ENCODE measurements around the gene LCORL. TPM values are rescaled to one million over a fixed set of nuclear protein-coding genes. Genes with fewer than 3 reads are reported as not detected.
A peak's percentile ranks its signal among the peaks of the same experiment; 100 is the strongest.

Gene LCORL
- polyA plus RNA-seq, 3 donors from 2014 or later, result 8.2 to 15.1 (median 10.6) TPM

GRCh38 chr4:17939054-17939453 lies 82.5 kb downstream of the LCORL start:
- H3K9me3 Mint-ChIP-seq, result peaks cover 0 to under 1% (median 0%) of the 10 kb centered on the region in 6 donors
- no peaks in the 10 kb centered on the region for H3K27me3 Mint-ChIP-seq (ENCODE audit: low read depth in 3 of 3)
- H3K4me3 Mint-ChIP-seq, result no peak overlapping the region
- DNase-seq, result no peak
- peaks cover 5 to 16% (median 12%) of the 10 kb centered on the region in 3 donors for H3K36me3 Mint-ChIP-seq
- no peak overlapping the region for H3K27ac Mint-ChIP-seq
- H3K4me1 Mint-ChIP-seq, result peaks cover 0 to 14% of the 10 kb centered on the region in 2 donors

GRCh38 chr4:17934286-17934685 lies 87.3 kb downstream of the LCORL start:
- Mint-ChIP-seq H3K4me3 (no peak overlapping the region), H3K27me3 (ENCODE audit: low read depth in 3 of 3) (no peaks in the 10 kb centered on the region), H3K36me3 (peaks cover 21 to 26% (median 25%) of the 10 kb centered on the region in 3 donors), H3K4me1 (no peaks in the 10 kb centered on the region), H3K27ac (no peak overlapping the region), H3K9me3 (peaks cover 0 to 14% (median 6%) of the 10 kb centered on the region in 6 donors)
- no peak for DNase-seq

- Mint-ChIP-seq H3K9me3 (peaks cover 0 to 14% (median 6%) of the 10 kb centered on the region in 6 donors), H3K4me1 (no peaks in the 10 kb centered on the region), H3K36me3 (peaks cover 21 to 29% (median 25%) of the 10 kb centered on the region in 3 donors), H3K4me3 (no peak overlapping the region), H3K27me3 (ENCODE audit: low read depth in 3 of 3) (no peaks in the 10 kb centered on the region), H3K27ac (no peak overlapping the region)
- no peak for DNase-seq
Observed at GRCh38 chr4:17933126-17933525, 88.4 kb downstream of the LCORL start.

GRCh38 chr4:17932041-17932440 lies 89.5 kb downstream of the LCORL start:
- Mint-ChIP-seq H3K4me1 (no peaks in the 10 kb centered on the region), H3K27me3 (ENCODE audit: low read depth in 3 of 3) (no peaks in the 10 kb centered on the region), H3K9me3 (peaks cover 0 to 14% (median 6%) of the 10 kb centered on the region in 6 donors), H3K27ac (no peak overlapping the region), H3K4me3 (no peak overlapping the region), H3K36me3 (peaks cover 21 to 29% (median 25%) of the 10 kb centered on the region in 3 donors)
- DNase-seq, result no peak

GRCh38 chr4:17930256-17930655 lies 91.3 kb downstream of the LCORL start:
- Mint-ChIP-seq H3K36me3 (peaks cover 13 to 30% (median 14%) of the 10 kb centered on the region in 3 donors), H3K27ac (no peak overlapping the region), H3K4me1 (no peaks in the 10 kb centered on the region), H3K4me3 (no peak overlapping the region), H3K9me3 (peaks cover 0 to 14% (median 6%) of the 10 kb centered on the region in 6 donors), H3K27me3 (ENCODE audit: low read depth in 3 of 3) (peaks cover 0 to 2% (median 0%) of the 10 kb centered on the region in 3 donors)
- DNase-seq, result no peak

- H3K36me3 Mint-ChIP-seq, result peaks cover 21 to 27% (median 24%) of the 10 kb centered on the region in 3 donors
Observed at GRCh38 chr4:17924189-17924588, 97.4 kb downstream of the LCORL start.

GRCh38 chr4:17921451-17921850 lies 100.1 kb downstream of the LCORL start:
- no peak for DNase-seq
- H3K9me3 Mint-ChIP-seq, result no peaks in the 10 kb centered on the region
- no peak overlapping the region for H3K27ac Mint-ChIP-seq
- peaks cover 0 to 2% (median 0%) of the 10 kb centered on the region in 3 donors for H3K27me3 Mint-ChIP-seq (ENCODE audit: low read depth in 3 of 3)
- peaks cover 0 to 7% of the 10 kb centered on the region in 2 donors for H3K4me1 Mint-ChIP-seq
- no peak overlapping the region for H3K4me3 Mint-ChIP-seq
- H3K36me3 Mint-ChIP-seq, result peaks cover 24 to 38% (median 37%) of the 10 kb centered on the region in 3 donors

More at GRCh38 chr4:17924189-17924588, 97.4 kb downstream of the LCORL start:
- H3K4me3 Mint-ChIP-seq, result no peak overlapping the region
- H3K27ac Mint-ChIP-seq, result no peak overlapping the region
- H3K9me3 Mint-ChIP-seq, result no peaks in the 10 kb centered on the region
- peaks cover 0 to 2% (median 0%) of the 10 kb centered on the region in 3 donors for H3K27me3 Mint-ChIP-seq (ENCODE audit: low read depth in 3 of 3)
- DNase-seq, result no peak
- no peaks in the 10 kb centered on the region for H3K4me1 Mint-ChIP-seq

- H3K27ac Mint-ChIP-seq, result peak overlapping the region in 1 of 6 donors; percentile 29
- H3K36me3 Mint-ChIP-seq, result peaks cover 20 to 41% (median 36%) of the 10 kb centered on the region in 3 donors
- peaks cover 7 to 14% of the 10 kb centered on the region in 2 donors for H3K4me1 Mint-ChIP-seq
- no peaks in the 10 kb centered on the region for H3K27me3 Mint-ChIP-seq (ENCODE audit: low read depth in 3 of 3)
- DNase-seq, result no peak
- no peaks in the 10 kb centered on the region for H3K9me3 Mint-ChIP-seq
- H3K4me3 Mint-ChIP-seq, result no peak overlapping the region
Observed at GRCh38 chr4:17920681-17921080, 100.9 kb downstream of the LCORL start.

- peaks cover 13 to 39% of the 10 kb centered on the region in 2 donors for H3K4me1 Mint-ChIP-seq
- H3K27ac Mint-ChIP-seq, result peak overlapping the region in 1 of 6 donors; percentile 15
- DNase-seq, result no peak
- peaks cover 15 to 40% (median 22%) of the 10 kb centered on the region in 3 donors for H3K36me3 Mint-ChIP-seq
- peaks cover 0 to 1% (median 0%) of the 10 kb centered on the region in 3 donors for H3K27me3 Mint-ChIP-seq (ENCODE audit: low read depth in 3 of 3)
- no peaks in the 10 kb centered on the region for H3K9me3 Mint-ChIP-seq
- no peak overlapping the region for H3K4me3 Mint-ChIP-seq
Observed at GRCh38 chr4:17915439-17915838, 106.1 kb downstream of the LCORL start.

- Mint-ChIP-seq H3K4me3 (no peak overlapping the region), H3K27me3 (ENCODE audit: low read depth in 3 of 3) (peaks cover 0 to 1% (median 0%) of the 10 kb centered on the region in 3 donors), H3K27ac (no peak overlapping the region), H3K9me3 (no peaks in the 10 kb centered on the region), H3K4me1 (peaks cover 13 to 33% of the 10 kb centered on the region in 2 donors), H3K36me3 (peaks cover 10 to 28% (median 14%) of the 10 kb centered on the region in 3 donors)
- DNase-seq, result no peak
Observed at GRCh38 chr4:17912011-17912410, 109.5 kb downstream of the LCORL start.

GRCh38 chr4:17911608-17912007 lies 109.9 kb downstream of the LCORL start:
- no peak overlapping the region for H3K27ac Mint-ChIP-seq
- peaks cover 10 to 28% (median 16%) of the 10 kb centered on the region in 3 donors for H3K36me3 Mint-ChIP-seq
- no peak for DNase-seq
- no peaks in the 10 kb centered on the region for H3K9me3 Mint-ChIP-seq
- peaks cover 0 to 1% (median 0%) of the 10 kb centered on the region in 3 donors for H3K27me3 Mint-ChIP-seq (ENCODE audit: low read depth in 3 of 3)
- H3K4me1 Mint-ChIP-seq, result peaks cover 13 to 33% of the 10 kb centered on the region in 2 donors
- no peak overlapping the region for H3K4me3 Mint-ChIP-seq

GRCh38 chr4:17898553-17899055 lies 123.0 kb downstream of the LCORL start:
- H3K9me3 Mint-ChIP-seq, result no peaks in the 10 kb centered on the region
- H3K36me3 Mint-ChIP-seq, result peaks cover 13 to 27% (median 20%) of the 10 kb centered on the region in 3 donors

GRCh38 chr4:17895481-17895880 lies 126.1 kb downstream of the LCORL start:
- Mint-ChIP-seq H3K4me1 (no peaks in the 10 kb centered on the region), H3K4me3 (no peak overlapping the region), H3K36me3 (peaks cover 10 to 18% (median 16%) of the 10 kb centered on the region in 3 donors), H3K27me3 (ENCODE audit: low read depth in 3 of 3) (peaks cover 0 to 3% (median 0%) of the 10 kb centered on the region in 3 donors), H3K9me3 (no peaks in the 10 kb centered on the region), H3K27ac (no peak overlapping the region)
- no peak for DNase-seq

More at GRCh38 chr4:17898553-17899055, 123.0 kb downstream of the LCORL start:
- Mint-ChIP-seq H3K27ac (no peak overlapping the region), H3K27me3 (ENCODE audit: low read depth in 3 of 3) (peaks cover 0 to 1% (median 0%) of the 10 kb centered on the region in 3 donors), H3K4me3 (no peak overlapping the region), H3K4me1 (peaks cover 0 to 7% of the 10 kb centered on the region in 2 donors)
- no peak for DNase-seq

GRCh38 chr4:17894421-17894820 lies 127.1 kb downstream of the LCORL start:
- Mint-ChIP-seq H3K4me3 (no peak overlapping the region), H3K9me3 (no peaks in the 10 kb centered on the region), H3K36me3 (peaks cover 10 to 20% (median 15%) of the 10 kb centered on the region in 3 donors), H3K27me3 (ENCODE audit: low read depth in 3 of 3) (peaks cover 0 to 3% (median 0%) of the 10 kb centered on the region in 3 donors), H3K27ac (no peak overlapping the region), H3K4me1 (no peaks in the 10 kb centered on the region)
- no peak for DNase-seq
